Measurements from ENCODE around the gene STAMBP.
"Not testable (repeated sequence)": the region's sequence is repeated elsewhere in the genome, so short reads cannot be mapped to it uniquely, and the experiment has no call there.

The STAMBP gene

DNA sequence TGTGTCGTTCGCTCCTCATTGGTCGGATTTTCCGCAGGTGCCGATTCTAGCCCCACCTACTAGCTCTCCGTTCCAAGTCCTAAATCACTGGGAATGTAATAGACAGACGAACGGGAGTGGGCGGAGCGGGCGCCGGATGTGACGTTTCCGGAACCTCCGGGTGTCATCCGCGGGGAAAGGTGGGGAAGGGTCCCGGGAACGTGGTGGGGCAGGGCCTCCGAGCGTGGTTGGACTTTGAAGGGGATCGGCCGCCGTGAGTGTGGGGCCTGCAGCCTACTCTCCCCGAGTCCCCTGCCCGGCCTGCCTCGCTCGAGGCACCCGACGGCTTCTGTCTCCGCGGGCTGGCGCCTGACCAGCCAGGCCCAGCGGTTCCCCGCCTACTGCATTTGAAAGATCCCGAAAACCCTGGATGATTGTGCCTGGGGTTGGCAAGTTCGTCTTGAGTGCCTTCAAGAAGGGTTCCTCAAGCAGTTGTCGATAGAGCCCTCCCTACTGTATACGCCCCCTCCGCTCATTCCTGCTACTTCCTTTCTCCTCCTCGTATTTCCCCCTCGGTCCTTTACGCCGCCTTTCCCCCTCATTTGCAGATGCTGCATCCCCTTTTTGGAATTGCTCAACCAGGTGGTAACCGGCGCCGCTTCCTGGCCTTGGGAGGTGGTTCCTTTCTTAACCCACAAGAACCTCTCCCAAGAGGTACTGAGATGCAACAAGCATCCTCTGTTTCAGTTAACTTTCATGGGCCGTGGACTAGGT, at the start of gene STAMBP:
Gene STAMBP, plus strand, starts transcription at position 144 of the 753 bp plus-strand sequence. CDS start 1,896 bp downstream, outside the sequence.
- in situ Hi-C loops (cut with HindIII; ENCODE audit: low sequenced_read_pairs): no loop called here
- TF ChIP-seq, protein P1, sequence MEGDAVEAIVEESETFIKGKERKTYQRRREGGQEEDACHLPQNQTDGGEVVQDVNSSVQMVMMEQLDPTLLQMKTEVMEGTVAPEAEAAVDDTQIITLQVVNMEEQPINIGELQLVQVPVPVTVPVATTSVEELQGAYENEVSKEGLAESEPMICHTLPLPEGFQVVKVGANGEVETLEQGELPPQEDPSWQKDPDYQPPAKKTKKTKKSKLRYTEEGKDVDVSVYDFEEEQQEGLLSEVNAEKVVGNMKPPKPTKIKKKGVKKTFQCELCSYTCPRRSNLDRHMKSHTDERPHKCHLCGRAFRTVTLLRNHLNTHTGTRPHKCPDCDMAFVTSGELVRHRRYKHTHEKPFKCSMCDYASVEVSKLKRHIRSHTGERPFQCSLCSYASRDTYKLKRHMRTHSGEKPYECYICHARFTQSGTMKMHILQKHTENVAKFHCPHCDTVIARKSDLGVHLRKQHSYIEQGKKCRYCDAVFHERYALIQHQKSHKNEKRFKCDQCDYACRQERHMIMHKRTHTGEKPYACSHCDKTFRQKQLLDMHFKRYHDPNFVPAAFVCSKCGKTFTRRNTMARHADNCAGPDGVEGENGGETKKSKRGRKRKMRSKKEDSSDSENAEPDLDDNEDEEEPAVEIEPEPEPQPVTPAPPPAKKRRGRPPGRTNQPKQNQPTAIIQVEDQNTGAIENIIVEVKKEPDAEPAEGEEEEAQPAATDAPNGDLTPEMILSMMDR (IDR thresholded peaks at IDR 0.05; ENCODE audit: low read depth, low read length, missing control alignments): no peak
- H3K4me3 ChIP-seq (ENCODE audit: low read depth, low read length): peak within 1 kb of the TSS; percentile 81
- DNase-seq (ENCODE audit: low read depth): peak; percentile 96

DNA sequence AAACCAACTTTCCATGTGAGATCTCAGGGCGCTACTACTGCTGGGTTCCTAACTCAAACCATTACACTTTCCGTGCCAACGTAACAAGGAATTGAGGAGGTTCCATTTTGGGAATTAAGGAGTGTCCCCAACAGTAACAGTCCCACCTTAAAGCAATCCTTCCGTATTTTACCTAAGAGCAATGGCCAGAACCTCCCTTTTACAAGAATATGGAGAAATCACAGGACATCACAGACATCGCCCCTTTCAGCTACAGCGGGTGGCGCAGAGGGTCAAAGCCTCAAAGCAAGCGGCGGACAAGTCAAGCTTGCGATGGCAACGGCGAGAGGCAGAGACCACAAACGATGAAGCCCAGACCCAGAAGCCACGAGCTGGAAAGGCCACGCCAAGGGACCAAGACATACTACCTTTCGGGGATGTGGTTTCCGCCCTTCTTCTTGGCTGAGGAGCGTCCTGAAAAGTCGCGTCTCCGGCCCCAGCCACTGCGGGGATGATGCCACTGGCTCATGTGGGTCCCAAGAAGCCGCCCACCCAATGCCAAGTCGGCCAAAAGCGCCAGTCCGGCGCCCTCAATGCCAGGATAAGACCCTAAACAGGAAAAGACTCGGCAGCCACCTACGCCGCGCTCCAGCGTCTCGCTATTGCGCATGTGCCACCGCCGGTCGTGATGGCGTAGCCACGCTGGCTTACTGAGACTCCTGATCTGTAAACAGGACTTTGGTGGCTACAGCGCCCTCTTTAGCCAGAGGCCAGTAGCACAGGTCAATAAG, 49.1 kb upstream of the STAMBP start, which contains the start of gene DUSP11:
Gene DUSP11, minus strand, starts transcription at position 637 of the 770 bp plus-strand sequence. Its CDS starts 129 bp downstream, at position 508.
- peak within 1 kb of the TSS; percentile 100 for H3K4me3 ChIP-seq (ENCODE audit: low read depth, low read length)
- DNase-seq (ENCODE audit: low read depth): peak; percentile 87
- in situ Hi-C loops (cut with HindIII; ENCODE audit: low sequenced_read_pairs): loop anchor here (10.0 kb wide), 1 partner anchor 65 kb away; no protein-coding TSS in a partner anchor
- TF ChIP-seq, protein P1 (IDR thresholded peaks at IDR 0.05; ENCODE audit: low read depth, low read length, missing control alignments): peak; percentile 95

DNA sequence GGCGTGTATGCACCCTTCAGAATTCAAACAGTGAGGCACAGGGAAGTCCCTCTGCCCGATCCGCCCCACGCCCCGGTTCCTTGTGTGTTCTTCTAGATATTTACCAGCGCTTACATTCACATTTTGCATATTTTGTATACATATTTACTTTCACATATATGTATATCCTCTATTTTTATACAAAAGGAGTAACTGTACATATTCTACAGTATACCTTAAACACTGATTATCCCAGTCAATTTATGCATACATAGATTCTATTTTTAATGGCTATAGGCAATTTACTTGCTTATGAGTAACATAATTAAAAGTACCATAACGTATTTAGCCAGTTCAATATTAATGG, 48.6 kb upstream of the STAMBP start:
- TF ChIP-seq, protein P1 (IDR thresholded peaks at IDR 0.05; ENCODE audit: low read depth, low read length, missing control alignments): no peak
- H3K4me3 ChIP-seq (ENCODE audit: low read depth, low read length): peak overlapping the region; percentile 100
- in situ Hi-C loops (cut with HindIII; ENCODE audit: low sequenced_read_pairs): no loop called here
- DNase-seq (ENCODE audit: low read depth): no peak

DNA sequence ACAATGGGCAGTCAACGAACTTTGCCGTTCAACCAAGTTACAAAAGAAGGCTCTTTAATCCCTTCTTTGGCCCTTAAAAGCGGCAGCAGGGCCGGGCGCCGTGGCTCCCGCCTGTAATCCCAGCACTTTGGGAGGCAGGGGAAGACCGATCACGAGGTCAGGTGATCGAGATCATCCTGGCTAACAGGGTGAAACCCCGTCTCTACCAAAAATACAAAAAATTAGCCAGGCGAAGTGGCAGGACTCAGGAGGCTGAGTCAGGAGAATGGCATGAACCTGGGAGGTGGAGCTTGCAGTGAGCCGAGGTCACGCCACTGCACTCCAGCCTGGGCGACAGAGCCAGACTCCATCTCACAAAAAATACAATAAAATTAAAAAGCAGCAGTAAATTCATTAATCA, 45.4 kb upstream of the STAMBP start:
- H3K4me3 ChIP-seq (ENCODE audit: low read depth, low read length); DNase-seq (ENCODE audit: low read depth); in situ Hi-C loops (cut with HindIII; ENCODE audit: low sequenced_read_pairs): not testable (repeated sequence)

DNA sequence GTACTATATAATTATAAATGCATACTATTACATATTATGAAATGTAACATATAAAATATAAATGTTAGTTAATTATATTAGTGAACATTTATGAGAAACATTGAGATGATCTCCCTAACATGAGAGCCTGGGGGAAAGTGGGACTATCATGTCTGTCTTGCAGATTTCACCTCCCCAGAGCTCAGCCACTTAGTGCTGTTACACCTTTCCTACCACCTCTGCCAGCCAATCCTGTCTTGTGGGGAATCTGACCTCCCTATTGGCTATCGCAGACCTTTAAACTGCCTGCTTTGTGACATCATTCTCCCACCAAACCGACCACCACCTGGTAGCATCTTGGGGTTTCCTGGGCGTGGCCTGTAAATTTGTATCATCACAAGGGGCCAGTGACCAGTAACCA, 44.9 kb upstream of the STAMBP start, which contains the start of gene C2orf78:
Gene C2orf78, plus strand, starts transcription at position 301 of the 400 bp plus-strand sequence. CDS start 127 bp downstream, outside the sequence.
- in situ Hi-C loops (cut with HindIII; ENCODE audit: low sequenced_read_pairs): not testable (repeated sequence)

DNA sequence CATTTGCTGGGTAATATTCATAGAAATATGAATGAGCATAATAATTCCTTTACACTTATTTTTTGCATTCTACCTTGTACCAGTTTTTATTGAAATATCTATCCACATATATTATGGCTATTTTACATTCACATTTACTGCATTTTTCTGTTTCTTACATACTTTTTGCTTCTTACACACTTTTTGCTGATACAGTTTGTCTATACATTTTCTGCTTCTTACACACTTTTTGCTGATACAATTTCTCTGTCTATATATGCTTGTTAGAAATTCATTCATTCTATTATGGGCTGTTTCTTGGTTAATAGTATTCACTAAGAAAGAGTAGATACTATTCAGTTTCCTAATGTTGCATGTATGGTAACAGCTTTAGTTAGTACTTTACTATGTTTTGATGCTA, 16.9 kb upstream of the STAMBP start:
- no peak for DNase-seq (ENCODE audit: low read depth)
- in situ Hi-C loops (cut with HindIII; ENCODE audit: low sequenced_read_pairs): loop anchor here (10.0 kb wide), 1 partner anchor 323 kb away; no protein-coding TSS in a partner anchor
- no peak overlapping the region for H3K4me3 ChIP-seq (ENCODE audit: low read depth, low read length)
- TF ChIP-seq, protein P1 (IDR thresholded peaks at IDR 0.05; ENCODE audit: low read depth, low read length, missing control alignments): no peak

More for the DNA sequence above, 44.9 kb upstream of the STAMBP start, which contains the start of gene C2orf78:
- not testable (repeated sequence) for DNase-seq (ENCODE audit: low read depth); H3K4me3 ChIP-seq (ENCODE audit: low read depth, low read length)

DNA sequence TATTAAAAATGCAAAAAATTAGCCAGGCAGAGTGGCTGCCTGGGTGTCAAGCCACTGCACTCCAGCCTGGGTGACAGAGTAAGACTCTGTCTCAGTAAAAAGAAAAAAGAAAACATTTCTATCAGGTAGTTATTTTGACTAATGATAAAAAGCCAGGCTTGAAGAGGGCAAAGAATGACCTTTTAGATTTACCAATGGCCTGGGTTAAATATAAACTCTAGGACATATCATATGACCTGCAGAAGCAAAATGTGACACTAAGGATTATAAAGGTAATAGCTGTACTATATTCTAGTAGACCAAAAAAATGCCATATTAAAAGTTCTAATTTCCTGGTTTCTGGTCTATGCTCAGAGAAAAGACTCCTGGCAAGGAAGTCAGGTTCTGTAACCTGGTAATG, 16.1 kb upstream of the STAMBP start:
- in situ Hi-C loops (cut with HindIII; ENCODE audit: low sequenced_read_pairs): loop anchor here (10.0 kb wide), 1 partner anchor 322 kb away; no protein-coding TSS in a partner anchor
- no peak for DNase-seq (ENCODE audit: low read depth)
- no peak overlapping the region for H3K4me3 ChIP-seq (ENCODE audit: low read depth, low read length)
- TF ChIP-seq, protein P1 (IDR thresholded peaks at IDR 0.05; ENCODE audit: low read depth, low read length, missing control alignments): no peak
